K562 (cell line): ENCODE results near the gene TFCP2. TPM values are rescaled to one million over a fixed set of nuclear protein-coding genes. Genes with fewer than 3 reads are reported as not detected.

Experiments used
- DEAF1 ChIP-seq: fragments of 450-650 bp; formaldehyde crosslinking; IDR thresholded peaks from 2 replicates; pipeline ENCODE4 v1.4.0; 2020; ENCODE audit warnings: mild to moderate bottlenecking, moderate library complexity
- FOS ChIP-seq: IDR thresholded peaks from 3 replicates; pipeline ENCODE4 v1.6.1; 2011; ENCODE audit not compliant: insufficient read length; ENCODE audit errors: extremely low read depth
- KDM1A ChIP-seq, 2 experiments: fragments of 450-650 bp; IDR thresholded peaks; 2 replicates each; pipeline ENCODE4 v1.6.1; 2016; ENCODE audit warnings: mild to moderate bottlenecking in 2 of 2
- MAX ChIP-seq: sonication (generic); formaldehyde crosslinking; IDR thresholded peaks from 2 replicates; pipeline ENCODE4 v1.9.0; 2022; ENCODE audit warnings: mild to moderate bottlenecking, missing genetic modification reagents
- MAZ ChIP-seq, 2 experiments: fragments of 450-650 bp in 1 of 2; sonication (generic) in 1 of 2; formaldehyde crosslinking; IDR thresholded peaks in 1 of 2; conservative IDR thresholded peaks in 1 of 2; 2 replicates each; pipeline versions ENCODE4 v1.4.0 to v1.5.0; 2020; ENCODE audit warnings: mild to moderate bottlenecking in 1 of 2, missing genetic modification reagents in 1 of 2
- PKNOX1 ChIP-seq: fragments of 450-650 bp; IDR thresholded peaks from 2 replicates; pipeline ENCODE4 v1.6.1; 2016
- RBM17 ChIP-seq: fragments of 200-400 bp; formaldehyde crosslinking; IDR thresholded peaks from 2 replicates; pipeline ENCODE4 v1.6.1; 2017; ENCODE audit warnings: low read depth, mild to moderate bottlenecking, low read length, borderline replicate concordance
- ZEB2 ChIP-seq: fragments of 450-650 bp; IDR thresholded peaks from 2 replicates; pipeline ENCODE4 v1.6.1; 2016
- ZFX ChIP-seq: sonication (generic); formaldehyde crosslinking; IDR thresholded peaks from 2 replicates; pipeline ENCODE4 v1.8.0; 2022; ENCODE audit warnings: mild to moderate bottlenecking, missing genetic modification reagents, moderate library complexity
- ZNF174 ChIP-seq: fragments of 250-450 bp; sonication (Bioruptor Pico); IDR thresholded peaks from 2 replicates; pipeline ENCODE4 v1.4.0; 2020; ENCODE audit warnings: mild to moderate bottlenecking
- ZNF280B ChIP-seq: fragments of 250-450 bp; sonication (Bioruptor Pico); IDR thresholded peaks from 2 replicates; pipeline ENCODE4 v1.5.1; 2021; ENCODE audit warnings: mild to moderate bottlenecking
- polyA plus RNA-seq, 8 experiments: library from polyadenylated mRNA; depleted of rRNA in 4 of 8; stranded (reverse) in 5 of 8; unstranded in 3 of 8; fragments of >200 nt; fragmentation: Nextera tagmentation in 2 of 8; fragmentation: Illumina TruSeq in 1 of 8; extraction: Ambion mirVana in 2 of 8; extraction: Trizol in 1 of 8; gene quantifications; 2 replicates each; pipeline versions ENCODE4 v1.2.1 to v1.2.3, GENCODE V29; 2011 to 2014; ENCODE audit warnings: inconsistent platforms in 1 of 8, missing spikeins in 1 of 8
- total RNA-seq, 7 experiments: library from RNA; depleted of rRNA in 6 of 7; stranded (reverse); fragments of >200 nt in 6 of 7; fragmentation: Illumina TruSeq in 2 of 7; extraction: Trizol in 2 of 7; gene quantifications; 2 replicates each; pipeline versions ENCODE4 v1.2.1 to v1.2.3, GENCODE V29; 2011 to 2021; ENCODE audit warnings: low replicate concordance in 1 of 7
- TF ChIP-seq, protein P1 (sequence below): fragments of 450-650 bp; IDR thresholded peaks from 2 replicates; pipeline ENCODE4 v1.6.1; 2016; ENCODE audit warnings: mild to moderate bottlenecking, moderate library complexity

TFCP2 gene
- total and polyA plus RNA-seq, 9 of the 15 experiments (the other 6 are each of a cell fraction or from before 2014, with no cell fraction given): 8.0 to 38.9 (median 19.3) TPM

DNA sequence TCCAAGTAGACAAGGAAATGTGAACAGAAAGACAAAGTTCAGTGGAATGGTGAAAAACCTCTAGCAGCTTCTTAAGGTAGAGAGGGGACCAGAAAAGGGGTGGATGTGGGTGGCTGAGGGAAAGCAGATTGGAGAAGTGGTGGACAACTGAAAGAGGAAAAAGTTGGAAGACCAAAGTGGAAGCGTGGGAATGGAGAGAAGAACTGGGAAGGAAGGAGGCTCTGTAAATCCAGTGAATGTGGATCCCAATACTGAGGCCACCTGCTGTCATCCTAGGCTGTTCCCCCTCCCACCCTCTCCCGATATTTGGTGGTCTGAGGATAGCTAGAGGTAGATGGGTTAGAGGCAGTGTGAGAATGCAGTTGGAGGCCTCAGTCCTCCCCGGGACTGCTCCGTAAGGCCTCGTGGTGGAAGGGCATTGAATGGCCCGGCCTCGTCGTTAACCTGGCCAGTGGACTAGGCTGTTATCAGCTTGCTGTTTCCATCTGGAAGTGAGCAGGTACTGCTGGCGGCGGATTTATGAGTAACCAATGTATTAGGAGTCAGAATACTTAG lies 45.7 kb upstream of the TFCP2 start (continued):
- TF ChIP-seq, protein P1, sequence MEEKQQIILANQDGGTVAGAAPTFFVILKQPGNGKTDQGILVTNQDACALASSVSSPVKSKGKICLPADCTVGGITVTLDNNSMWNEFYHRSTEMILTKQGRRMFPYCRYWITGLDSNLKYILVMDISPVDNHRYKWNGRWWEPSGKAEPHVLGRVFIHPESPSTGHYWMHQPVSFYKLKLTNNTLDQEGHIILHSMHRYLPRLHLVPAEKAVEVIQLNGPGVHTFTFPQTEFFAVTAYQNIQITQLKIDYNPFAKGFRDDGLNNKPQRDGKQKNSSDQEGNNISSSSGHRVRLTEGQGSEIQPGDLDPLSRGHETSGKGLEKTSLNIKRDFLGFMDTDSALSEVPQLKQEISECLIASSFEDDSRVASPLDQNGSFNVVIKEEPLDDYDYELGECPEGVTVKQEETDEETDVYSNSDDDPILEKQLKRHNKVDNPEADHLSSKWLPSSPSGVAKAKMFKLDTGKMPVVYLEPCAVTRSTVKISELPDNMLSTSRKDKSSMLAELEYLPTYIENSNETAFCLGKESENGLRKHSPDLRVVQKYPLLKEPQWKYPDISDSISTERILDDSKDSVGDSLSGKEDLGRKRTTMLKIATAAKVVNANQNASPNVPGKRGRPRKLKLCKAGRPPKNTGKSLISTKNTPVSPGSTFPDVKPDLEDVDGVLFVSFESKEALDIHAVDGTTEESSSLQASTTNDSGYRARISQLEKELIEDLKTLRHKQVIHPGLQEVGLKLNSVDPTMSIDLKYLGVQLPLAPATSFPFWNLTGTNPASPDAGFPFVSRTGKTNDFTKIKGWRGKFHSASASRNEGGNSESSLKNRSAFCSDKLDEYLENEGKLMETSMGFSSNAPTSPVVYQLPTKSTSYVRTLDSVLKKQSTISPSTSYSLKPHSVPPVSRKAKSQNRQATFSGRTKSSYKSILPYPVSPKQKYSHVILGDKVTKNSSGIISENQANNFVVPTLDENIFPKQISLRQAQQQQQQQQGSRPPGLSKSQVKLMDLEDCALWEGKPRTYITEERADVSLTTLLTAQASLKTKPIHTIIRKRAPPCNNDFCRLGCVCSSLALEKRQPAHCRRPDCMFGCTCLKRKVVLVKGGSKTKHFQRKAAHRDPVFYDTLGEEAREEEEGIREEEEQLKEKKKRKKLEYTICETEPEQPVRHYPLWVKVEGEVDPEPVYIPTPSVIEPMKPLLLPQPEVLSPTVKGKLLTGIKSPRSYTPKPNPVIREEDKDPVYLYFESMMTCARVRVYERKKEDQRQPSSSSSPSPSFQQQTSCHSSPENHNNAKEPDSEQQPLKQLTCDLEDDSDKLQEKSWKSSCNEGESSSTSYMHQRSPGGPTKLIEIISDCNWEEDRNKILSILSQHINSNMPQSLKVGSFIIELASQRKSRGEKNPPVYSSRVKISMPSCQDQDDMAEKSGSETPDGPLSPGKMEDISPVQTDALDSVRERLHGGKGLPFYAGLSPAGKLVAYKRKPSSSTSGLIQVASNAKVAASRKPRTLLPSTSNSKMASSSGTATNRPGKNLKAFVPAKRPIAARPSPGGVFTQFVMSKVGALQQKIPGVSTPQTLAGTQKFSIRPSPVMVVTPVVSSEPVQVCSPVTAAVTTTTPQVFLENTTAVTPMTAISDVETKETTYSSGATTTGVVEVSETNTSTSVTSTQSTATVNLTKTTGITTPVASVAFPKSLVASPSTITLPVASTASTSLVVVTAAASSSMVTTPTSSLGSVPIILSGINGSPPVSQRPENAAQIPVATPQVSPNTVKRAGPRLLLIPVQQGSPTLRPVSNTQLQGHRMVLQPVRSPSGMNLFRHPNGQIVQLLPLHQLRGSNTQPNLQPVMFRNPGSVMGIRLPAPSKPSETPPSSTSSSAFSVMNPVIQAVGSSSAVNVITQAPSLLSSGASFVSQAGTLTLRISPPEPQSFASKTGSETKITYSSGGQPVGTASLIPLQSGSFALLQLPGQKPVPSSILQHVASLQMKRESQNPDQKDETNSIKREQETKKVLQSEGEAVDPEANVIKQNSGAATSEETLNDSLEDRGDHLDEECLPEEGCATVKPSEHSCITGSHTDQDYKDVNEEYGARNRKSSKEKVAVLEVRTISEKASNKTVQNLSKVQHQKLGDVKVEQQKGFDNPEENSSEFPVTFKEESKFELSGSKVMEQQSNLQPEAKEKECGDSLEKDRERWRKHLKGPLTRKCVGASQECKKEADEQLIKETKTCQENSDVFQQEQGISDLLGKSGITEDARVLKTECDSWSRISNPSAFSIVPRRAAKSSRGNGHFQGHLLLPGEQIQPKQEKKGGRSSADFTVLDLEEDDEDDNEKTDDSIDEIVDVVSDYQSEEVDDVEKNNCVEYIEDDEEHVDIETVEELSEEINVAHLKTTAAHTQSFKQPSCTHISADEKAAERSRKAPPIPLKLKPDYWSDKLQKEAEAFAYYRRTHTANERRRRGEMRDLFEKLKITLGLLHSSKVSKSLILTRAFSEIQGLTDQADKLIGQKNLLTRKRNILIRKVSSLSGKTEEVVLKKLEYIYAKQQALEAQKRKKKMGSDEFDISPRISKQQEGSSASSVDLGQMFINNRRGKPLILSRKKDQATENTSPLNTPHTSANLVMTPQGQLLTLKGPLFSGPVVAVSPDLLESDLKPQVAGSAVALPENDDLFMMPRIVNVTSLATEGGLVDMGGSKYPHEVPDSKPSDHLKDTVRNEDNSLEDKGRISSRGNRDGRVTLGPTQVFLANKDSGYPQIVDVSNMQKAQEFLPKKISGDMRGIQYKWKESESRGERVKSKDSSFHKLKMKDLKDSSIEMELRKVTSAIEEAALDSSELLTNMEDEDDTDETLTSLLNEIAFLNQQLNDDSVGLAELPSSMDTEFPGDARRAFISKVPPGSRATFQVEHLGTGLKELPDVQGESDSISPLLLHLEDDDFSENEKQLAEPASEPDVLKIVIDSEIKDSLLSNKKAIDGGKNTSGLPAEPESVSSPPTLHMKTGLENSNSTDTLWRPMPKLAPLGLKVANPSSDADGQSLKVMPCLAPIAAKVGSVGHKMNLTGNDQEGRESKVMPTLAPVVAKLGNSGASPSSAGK: peak; percentile 81
- TF ChIP-seq PKNOX1: no peak
- peak; percentile 46; the same call in 1 of the 2 replicates for TF ChIP-seq MAX (CRISPR knock-in tag)
- peak in 1 of 2 experiments; percentile 13; a peak in 1 of 4 replicates for TF ChIP-seq KDM1A (IDR thresholded peaks at IDR 0.05)
- no peak for TF ChIP-seq RBM17
- no peak for TF ChIP-seq ZNF280B
- 0 out of 2 replicates have a peak, but pooled peaks have one; percentile 38 for TF ChIP-seq ZEB2
- no peak; a peak in 1 of 4 replicates for TF ChIP-seq MAZ (CRISPR knock-in tag; conservative IDR thresholded peaks at IDR 0.05 in 1 of 2, IDR thresholded peaks at IDR 0.05 in 1 of 2)
- TF ChIP-seq DEAF1: no peak
- no peak for TF ChIP-seq ZNF174
- no peak for TF ChIP-seq FOS
- peak; percentile 85 for TF ChIP-seq ZFX (CRISPR knock-in tag)
